T-cell (primary cell): ENCODE results near the gene CUBN. TPM values are rescaled to one million over a fixed set of nuclear protein-coding genes. Genes with fewer than 3 reads are reported as not detected.

Experiments
- ATAC-seq, 4 experiments: fragments of 200-7000 bp in 3 of 4; fragments of 150-1000 bp in 1 of 4; cut with Tn5 transposase; replicated peaks in 1 of 4; 1 replicate in 3 of 4; 2 replicates in 1 of 4; pipeline ENCODE4 v1.10.0; 2021; ENCODE audit warnings: moderate library complexity in 3 of 4, mild to moderate bottlenecking in 2 of 4, moderate number of reproducible peaks in 1 of 4
- CTCF ChIA-PET, 2 donors: fragments of 300-600 bp; sonication (Branson Sonifier 250); formaldehyde crosslinking; loops; one replicate each; lab custom pipeline; 2022; ENCODE audit warnings: antibody characterized with exemption in 2 of 2; lab: Charles Lee
- POLR2A ChIA-PET, 2 donors: fragments of 300-600 bp; sonication (Branson Sonifier 250); formaldehyde crosslinking; loops; one replicate each; lab custom pipeline; 2022; ENCODE audit warnings: antibody characterized with exemption in 2 of 2; lab: Charles Lee
- DNase-seq, 35 experiments: peaks; one replicate each; pipeline versions ENCODE4 v3.0.0 to v3.0.0-alpha.2; 2013 to 2023
- H3K27ac ChIP-seq: one replicate; pipeline ENCODE4 v1.5.1; 2013; ENCODE audit warnings: low read length
- H3K27me3 ChIP-seq, 2 experiments: replicated peaks in 1 of 2; 1 replicate in 1 of 2; 2 replicates in 1 of 2; pipeline versions ENCODE4 v1.6.1 to v1.7.0; 2013; ENCODE audit warnings: low read length in 1 of 2, mixed read lengths in 1 of 2; ENCODE audit not compliant: control insufficient read depth in 2 of 2, insufficient read depth in 2 of 2; ENCODE audit errors: extremely low read depth in 1 of 2
- H3K36me3 ChIP-seq, 2 donors: 1 replicate in 1 of 2; 2 replicates in 1 of 2; pipeline versions ENCODE4 v1.6.1 to v1.7.0; 2013; ENCODE audit warnings: low read length in 1 of 2; ENCODE audit not compliant: control insufficient read depth in 2 of 2, insufficient read depth in 1 of 2; ENCODE audit errors: extremely low read depth in 1 of 2
- H3K4me1 ChIP-seq, 2 experiments: 1 replicate in 1 of 2; 2 replicates in 1 of 2; pipeline versions ENCODE4 v1.6.1 to v1.7.0; 2013; ENCODE audit warnings: low read length in 2 of 2, mixed read lengths in 1 of 2; ENCODE audit not compliant: insufficient read depth in 2 of 2, control insufficient read depth in 1 of 2; ENCODE audit errors: extremely low read depth in 1 of 2
- H3K4me3 ChIP-seq, 2 donors: 1 replicate in 1 of 2; 2 replicates in 1 of 2; pipeline versions ENCODE4 v1.5.1 to v1.7.0; 2013; ENCODE audit warnings: mild to moderate bottlenecking in 2 of 2, low read length in 1 of 2, moderate library complexity in 1 of 2; ENCODE audit not compliant: control insufficient read depth in 1 of 2; ENCODE audit errors: extremely low read depth in 1 of 2
- H3K9me3 ChIP-seq: 2 replicates; pipeline ENCODE4 v1.7.0; 2013
- H3K27ac Mint-ChIP-seq, 2 donors: one replicate each; pipeline ENCODE4 v1.8.0; 2020 to 2021; ENCODE audit warnings: mild to moderate bottlenecking in 2 of 2, mixed read lengths in 2 of 2
- H3K27me3 Mint-ChIP-seq, 2 donors: one replicate each; pipeline ENCODE4 v1.8.0; 2021 to 2022; ENCODE audit warnings: mixed read lengths in 2 of 2
- H3K36me3 Mint-ChIP-seq: one replicate; pipeline ENCODE4 v1.8.0; 2021; ENCODE audit warnings: mixed read lengths
- H3K4me1 Mint-ChIP-seq, 3 donors: one replicate each; pipeline ENCODE4 v1.8.0; 2020 to 2022; ENCODE audit warnings: mixed read lengths in 3 of 3, mild to moderate bottlenecking in 1 of 3
- H3K4me3 Mint-ChIP-seq, 3 donors: one replicate each; pipeline ENCODE4 v1.8.0; 2020 to 2022; ENCODE audit warnings: mild to moderate bottlenecking in 3 of 3, mixed read lengths in 3 of 3, moderate library complexity in 3 of 3
- H3K9me3 Mint-ChIP-seq, 3 donors: one replicate each; pipeline ENCODE4 v1.8.0; 2020 to 2022; ENCODE audit warnings: mixed read lengths in 3 of 3
- WGBS: methylation state at CpG from one replicate; pipeline ENCODE4 v1.1.5; 2013; ENCODE audit warnings: missing lambda C conversion rate; ENCODE audit not compliant: insufficient coverage; 5-methylcytosine and 5-hydroxymethylcytosine counted together
- total RNA-seq, 35 experiments: library from RNA in 6 of 35; stranded (reverse) in 6 of 35; fragments of 120-200 nt in 1 of 35; gene quantifications; one replicate each; pipeline versions ENCODE4 v1.2.1 to v1.2.4 and lab custom pipeline; 2013 to 2026

CUBN gene
- total RNA-seq, 5 donors from 2014 or later (not counting 1 experiment from before 2014, with no cell fraction given): 6.3 to 11.4 (median 8.6) TPM

GRCh38 chr10:17085011-17085725 lies 44.4 kb downstream of the CUBN start:
- no peak overlapping the region for H3K27ac ChIP-seq
- H3K4me3 Mint-ChIP-seq: no peak overlapping the region
- no peaks in the 10 kb centered on the region for H3K27me3 ChIP-seq
- no peak for DNase-seq
- no peak overlapping the region for H3K4me3 ChIP-seq
- 90% methylated on average over 2 of the region's 4 CpGs for WGBS
- ChIA-PET POLR2A (interaction anchor here in 1 of 2 donors (0.6 to 0.7 kb wide), 2 partner anchors 121 to 154 kb away, joined by 4 to 5 read pairs; no protein-coding TSS in a partner anchor), CTCF (interaction anchor here (0.6 to 0.7 kb wide), 2 partner anchors 88 to 155 kb away, joined by 3 to 4 read pairs; no protein-coding TSS in a partner anchor)
- H3K36me3 ChIP-seq: peaks cover 2 to 4% of the 10 kb centered on the region in 2 donors
- H3K4me1 ChIP-seq: no peaks in the 10 kb centered on the region
- no peaks in the 10 kb centered on the region for H3K9me3 Mint-ChIP-seq
- H3K9me3 ChIP-seq: no peaks in the 10 kb centered on the region
- peaks cover 0 to 7% (median 0%) of the 10 kb centered on the region in 3 donors for H3K4me1 Mint-ChIP-seq
- no peak overlapping the region for H3K27ac Mint-ChIP-seq
- H3K36me3 Mint-ChIP-seq: peaks cover 47% of the 10 kb centered on the region
- no peak for ATAC-seq
- no peaks in the 10 kb centered on the region for H3K27me3 Mint-ChIP-seq

GRCh38 chr10:17084258-17084657 lies 45.4 kb downstream of the CUBN start:
- no peaks in the 10 kb centered on the region for H3K9me3 ChIP-seq
- CTCF ChIA-PET: no interaction called here
- no peaks in the 10 kb centered on the region for H3K27me3 ChIP-seq
- DNase-seq (no peak), ATAC-seq (no peak)
- Mint-ChIP-seq H3K27ac (no peak overlapping the region), H3K27me3 (no peaks in the 10 kb centered on the region), H3K36me3 (peaks cover 55% of the 10 kb centered on the region), H3K4me1 (peaks cover 0 to 15% (median 0%) of the 10 kb centered on the region in 3 donors), H3K4me3 (no peak overlapping the region), H3K9me3 (no peaks in the 10 kb centered on the region)
- H3K27ac ChIP-seq: no peak overlapping the region
- H3K4me3 ChIP-seq: no peak overlapping the region
- H3K36me3 ChIP-seq: peaks cover 2 to 4% of the 10 kb centered on the region in 2 donors
- POLR2A ChIA-PET: no interaction called here
- 80% methylated on average over 1 of the region's 6 CpGs for WGBS
- no peaks in the 10 kb centered on the region for H3K4me1 ChIP-seq

DNA sequence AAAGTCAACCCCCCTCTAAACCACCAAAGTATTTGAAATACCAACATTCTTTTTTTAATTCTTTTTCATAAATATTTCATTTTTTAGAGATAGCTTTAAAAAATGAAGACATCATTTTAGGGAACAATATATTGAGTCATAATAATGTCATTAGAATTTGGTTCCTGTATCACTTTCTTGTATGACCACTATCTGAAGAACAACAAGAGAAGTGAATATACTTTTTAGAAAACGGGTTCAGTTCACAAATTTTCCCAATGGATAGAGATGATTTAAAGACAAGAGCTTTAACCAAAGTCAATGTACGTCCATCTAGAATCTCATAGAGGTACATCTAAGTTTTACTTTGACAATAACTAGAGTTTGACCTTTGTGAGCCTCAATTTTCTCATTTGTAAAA lies 48.2 kb downstream of the CUBN start:
- DNase-seq (no peak), ATAC-seq (no peak)
- H3K4me1 Mint-ChIP-seq: peaks cover 0 to 15% (median 0%) of the 10 kb centered on the region in 3 donors
- no peak overlapping the region for H3K4me3 Mint-ChIP-seq
- no peaks in the 10 kb centered on the region for H3K27me3 ChIP-seq
- no CpG with 5 or more reads among the region's 2 CpGs for WGBS
- peaks cover 0 to 5% of the 10 kb centered on the region in 2 experiments for H3K4me1 ChIP-seq
- CTCF ChIA-PET: no interaction called here
- peaks cover 2 to 4% of the 10 kb centered on the region in 2 donors for H3K36me3 ChIP-seq
- H3K4me3 ChIP-seq: no peak overlapping the region
- no peaks in the 10 kb centered on the region for H3K27me3 Mint-ChIP-seq
- H3K36me3 Mint-ChIP-seq: peaks cover 59% of the 10 kb centered on the region
- no peak overlapping the region for H3K27ac ChIP-seq
- H3K27ac Mint-ChIP-seq: no peak overlapping the region
- H3K9me3 Mint-ChIP-seq: no peaks in the 10 kb centered on the region
- no peaks in the 10 kb centered on the region for H3K9me3 ChIP-seq
- POLR2A ChIA-PET: interaction anchor here in 1 of 2 donors (0.6 kb wide), 1 partner anchor 36 kb away, joined by 4 read pairs; no protein-coding TSS in a partner anchor

DNA sequence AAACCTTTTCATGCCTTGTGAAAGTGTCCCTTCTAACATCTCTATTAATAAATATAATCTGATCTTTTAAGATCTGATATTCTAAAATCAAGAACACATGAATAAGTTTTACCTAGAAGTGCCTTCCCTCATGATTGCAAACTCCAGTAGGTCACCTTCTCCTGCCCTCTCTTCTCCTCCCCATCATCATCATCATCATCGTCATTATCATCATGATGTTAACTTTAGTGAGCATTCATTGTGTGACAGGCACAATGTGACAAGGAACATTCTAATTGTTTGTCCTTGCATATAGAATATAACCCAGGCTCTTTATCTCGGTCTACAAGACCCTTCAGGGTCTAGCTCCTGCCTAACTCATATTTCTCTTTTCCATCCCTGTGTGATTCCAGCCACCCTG lies 51.7 kb downstream of the CUBN start:
- H3K27ac ChIP-seq: no peak overlapping the region
- no CpG with 5 or more reads among the region's 2 CpGs for WGBS
- no peak overlapping the region for H3K4me3 ChIP-seq
- CTCF ChIA-PET: no interaction called here
- DNase-seq (no peak), ATAC-seq (no peak)
- Mint-ChIP-seq H3K27ac (no peak overlapping the region), H3K9me3 (no peaks in the 10 kb centered on the region), H3K4me1 (peaks cover 0 to 15% (median 0%) of the 10 kb centered on the region in 3 donors), H3K4me3 (no peak overlapping the region), H3K27me3 (no peaks in the 10 kb centered on the region), H3K36me3 (peaks cover 45% of the 10 kb centered on the region)
- H3K4me1 ChIP-seq: peaks cover 0 to 5% of the 10 kb centered on the region in 2 experiments
- H3K27me3 ChIP-seq: no peaks in the 10 kb centered on the region
- no peaks in the 10 kb centered on the region for H3K9me3 ChIP-seq
- no peaks in the 10 kb centered on the region for H3K36me3 ChIP-seq
- POLR2A ChIA-PET: no interaction called here

DNA sequence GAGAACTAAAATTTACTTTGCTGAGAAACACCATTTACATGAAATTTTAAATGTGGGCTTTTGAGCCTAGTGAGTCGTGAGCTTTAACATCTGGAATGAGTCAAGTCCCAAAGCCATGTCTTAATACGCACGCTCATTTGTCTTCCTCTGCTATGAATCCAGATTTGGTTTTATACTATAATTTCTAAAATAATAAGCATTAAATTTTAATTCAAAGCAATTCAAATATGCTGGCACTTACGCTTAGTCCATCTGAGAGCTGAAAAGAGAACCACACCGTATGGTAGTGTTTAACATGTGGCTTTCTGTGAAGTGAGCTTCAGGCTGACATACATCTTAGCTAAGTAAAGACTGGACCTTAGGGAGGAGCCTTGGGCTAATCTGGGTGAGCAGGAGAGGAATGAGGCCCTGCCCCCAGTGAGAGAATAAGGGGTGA lies 52.2 kb downstream of the CUBN start:
- H3K4me3 ChIP-seq: no peak overlapping the region

DNA sequence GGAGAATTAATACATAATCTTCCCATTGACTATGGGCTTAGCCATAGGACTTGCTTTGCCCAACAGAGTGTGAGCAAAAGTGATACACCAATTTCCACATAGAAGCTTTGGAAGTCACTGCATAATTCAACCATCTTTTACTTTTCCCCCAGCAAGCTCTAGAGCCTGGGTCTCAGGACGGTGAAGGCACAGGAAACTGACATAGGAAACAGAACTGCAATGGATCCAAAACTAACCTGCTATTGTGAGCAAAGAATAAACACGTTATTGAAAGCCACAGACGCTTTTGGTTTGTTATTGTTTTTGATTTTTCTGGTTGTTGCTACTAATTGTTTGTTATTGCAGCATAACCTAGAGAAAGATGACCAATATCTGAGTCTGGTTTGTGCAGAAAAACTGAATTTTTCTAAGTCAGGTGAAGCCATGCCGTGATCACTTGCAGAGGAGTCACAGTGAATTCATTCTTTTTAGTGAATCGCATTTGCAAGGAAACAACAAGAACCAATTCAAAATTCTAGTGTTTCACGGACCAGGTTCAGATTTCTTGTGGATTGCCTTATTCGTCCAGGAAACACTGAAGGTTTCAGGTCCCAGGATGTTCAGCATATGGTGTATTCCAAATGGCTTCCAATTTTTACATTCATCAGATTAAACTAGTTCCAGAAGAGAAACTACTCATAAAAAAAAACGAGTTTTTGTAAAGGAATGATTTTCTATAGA lies 52.8 kb downstream of the CUBN start:
- ATAC-seq (no peak), DNase-seq (no peak)
- Histone ChIP-seq H3K27ac (no peak overlapping the region), H3K27me3 (no peaks in the 10 kb centered on the region), H3K4me1 (peaks cover 0 to 5% of the 10 kb centered on the region in 2 experiments), H3K4me3 (no peak overlapping the region), H3K9me3 (no peaks in the 10 kb centered on the region), H3K36me3 (no peaks in the 10 kb centered on the region)
- Mint-ChIP-seq H3K9me3 (no peaks in the 10 kb centered on the region), H3K4me1 (peaks cover 0 to 15% (median 0%) of the 10 kb centered on the region in 3 donors), H3K36me3 (peaks cover 41% of the 10 kb centered on the region), H3K4me3 (no peak overlapping the region), H3K27me3 (no peaks in the 10 kb centered on the region), H3K27ac (no peak overlapping the region)
- 97% methylated on average over 3 of the region's 8 CpGs for WGBS
- CTCF ChIA-PET: no interaction called here
- POLR2A ChIA-PET: no interaction called here

More for the DNA sequence above, 52.2 kb downstream of the CUBN start:
- Mint-ChIP-seq H3K27me3 (no peaks in the 10 kb centered on the region), H3K27ac (no peak overlapping the region), H3K9me3 (no peaks in the 10 kb centered on the region), H3K4me3 (no peak overlapping the region), H3K4me1 (peaks cover 0 to 15% (median 0%) of the 10 kb centered on the region in 3 donors), H3K36me3 (peaks cover 42% of the 10 kb centered on the region)
- Histone ChIP-seq H3K4me1 (peaks cover 0 to 5% of the 10 kb centered on the region in 2 experiments), H3K27me3 (no peaks in the 10 kb centered on the region), H3K27ac (no peak overlapping the region), H3K36me3 (no peaks in the 10 kb centered on the region), H3K9me3 (no peaks in the 10 kb centered on the region)
- WGBS: 100% methylated on average over 2 of the region's 5 CpGs
- ATAC-seq: no peak
- ChIA-PET POLR2A (no interaction called here), CTCF (no interaction called here)
- no peak for DNase-seq
